GM15510 (cell line): ENCODE results near the gene TMEM220.

Source experiments
- POLR2A ChIP-seq: IDR thresholded peaks from 3 replicates; pipeline ENCODE4 v1.6.1; 2011; ENCODE audit warnings: borderline replicate concordance; ENCODE audit not compliant: insufficient read length; ENCODE audit errors: extremely low read depth

TMEM220 gene

GRCh38 chr17:10729334-10730193 is at the start of gene TMEM220:
Gene TMEM220, minus strand, starts transcription at chr17:10730023. Its CDS starts 172 bp downstream, at chr17:10729851.
- peak; percentile 45 for TF ChIP-seq POLR2A

- no peak for TF ChIP-seq POLR2A
Measured at GRCh38 chr17:10779609-10780008, 49.8 kb upstream of the TMEM220 start.

- no peak for TF ChIP-seq POLR2A
Measured at GRCh38 chr17:10777890-10778289, 48.1 kb upstream of the TMEM220 start.

- no peak for TF ChIP-seq POLR2A
Measured at GRCh38 chr17:10777131-10777807, 47.4 kb upstream of the TMEM220 start.

- no peak for TF ChIP-seq POLR2A
Measured at GRCh38 chr17:10776381-10776780, 46.6 kb upstream of the TMEM220 start.

- no peak for TF ChIP-seq POLR2A
Measured at GRCh38 chr17:10775740-10776356, 46.0 kb upstream of the TMEM220 start.

GRCh38 chr17:10775058-10775457 is 45.2 kb upstream of the TMEM220 start:
- TF ChIP-seq POLR2A, result no peak

- TF ChIP-seq POLR2A, result no peak
Measured at GRCh38 chr17:10773391-10773790, 43.6 kb upstream of the TMEM220 start.

- no peak for TF ChIP-seq POLR2A
Measured at GRCh38 chr17:10772425-10773380, 42.9 kb upstream of the TMEM220 start.

- no peak for TF ChIP-seq POLR2A
Measured at GRCh38 chr17:10771148-10771547, 41.3 kb upstream of the TMEM220 start.

- TF ChIP-seq POLR2A, result no peak
Measured at GRCh38 chr17:10769840-10770239, 40.0 kb upstream of the TMEM220 start.

- no peak for TF ChIP-seq POLR2A
Measured at GRCh38 chr17:10768750-10769251, 39.0 kb upstream of the TMEM220 start.

GRCh38 chr17:10767232-10767631 is 37.4 kb upstream of the TMEM220 start:
- TF ChIP-seq POLR2A, result no peak

GRCh38 chr17:10762037-10762436 is 32.2 kb upstream of the TMEM220 start:
- no peak for TF ChIP-seq POLR2A

GRCh38 chr17:10761281-10761680 is 31.5 kb upstream of the TMEM220 start:
- no peak for TF ChIP-seq POLR2A

- TF ChIP-seq POLR2A, result no peak
Measured at GRCh38 chr17:10758062-10758461, 28.2 kb upstream of the TMEM220 start.
